Measurements from ENCODE around the gene WDR90.

WDR90 gene

GRCh38 chr16:659618-660017, 10.5 kb downstream of the WDR90 start:
- TF ChIP-seq, protein P1, sequence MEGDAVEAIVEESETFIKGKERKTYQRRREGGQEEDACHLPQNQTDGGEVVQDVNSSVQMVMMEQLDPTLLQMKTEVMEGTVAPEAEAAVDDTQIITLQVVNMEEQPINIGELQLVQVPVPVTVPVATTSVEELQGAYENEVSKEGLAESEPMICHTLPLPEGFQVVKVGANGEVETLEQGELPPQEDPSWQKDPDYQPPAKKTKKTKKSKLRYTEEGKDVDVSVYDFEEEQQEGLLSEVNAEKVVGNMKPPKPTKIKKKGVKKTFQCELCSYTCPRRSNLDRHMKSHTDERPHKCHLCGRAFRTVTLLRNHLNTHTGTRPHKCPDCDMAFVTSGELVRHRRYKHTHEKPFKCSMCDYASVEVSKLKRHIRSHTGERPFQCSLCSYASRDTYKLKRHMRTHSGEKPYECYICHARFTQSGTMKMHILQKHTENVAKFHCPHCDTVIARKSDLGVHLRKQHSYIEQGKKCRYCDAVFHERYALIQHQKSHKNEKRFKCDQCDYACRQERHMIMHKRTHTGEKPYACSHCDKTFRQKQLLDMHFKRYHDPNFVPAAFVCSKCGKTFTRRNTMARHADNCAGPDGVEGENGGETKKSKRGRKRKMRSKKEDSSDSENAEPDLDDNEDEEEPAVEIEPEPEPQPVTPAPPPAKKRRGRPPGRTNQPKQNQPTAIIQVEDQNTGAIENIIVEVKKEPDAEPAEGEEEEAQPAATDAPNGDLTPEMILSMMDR (IDR thresholded peaks at IDR 0.05; ENCODE audit: insufficient read depth, low read length, poor library complexity, severe bottlenecking): no peak
- Histone ChIP-seq H3K36me3 (ENCODE audit: control insufficient read depth, insufficient read depth, low read length) (peaks cover 4% of the 10 kb centered on the region; the same call in 1 of the 2 replicates), H3K27me3 (replicated peaks; ENCODE audit: control insufficient read depth, insufficient read depth, low read length) (no peaks in the 10 kb centered on the region), H3K4me3 (replicated peaks; ENCODE audit: low read depth, low read length) (no peak overlapping the region)
- DNase-seq (ENCODE audit: extremely low read depth, insufficient read length): no peak

DNA sequence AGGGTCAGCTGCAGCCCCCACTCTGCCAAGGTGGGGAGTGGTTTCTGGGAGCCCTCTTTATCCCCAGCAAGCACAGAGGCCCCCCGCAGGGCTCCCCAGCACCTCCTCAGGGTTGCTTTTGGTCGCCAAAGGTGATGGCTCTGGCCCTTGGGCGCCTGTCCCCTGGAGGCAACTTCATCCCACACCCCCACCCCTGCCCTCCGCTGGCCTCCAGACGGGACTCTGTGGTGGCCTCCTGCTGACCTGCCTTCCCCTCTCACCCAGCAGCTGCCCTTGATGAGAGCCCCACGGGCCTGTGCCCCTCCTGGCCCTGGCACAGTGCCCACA, 10.9 kb downstream of the WDR90 start:
- DNase-seq (ENCODE audit: extremely low read depth, insufficient read length): no peak
- Histone ChIP-seq H3K27me3 (replicated peaks; ENCODE audit: control insufficient read depth, insufficient read depth, low read length) (no peaks in the 10 kb centered on the region), H3K36me3 (ENCODE audit: control insufficient read depth, insufficient read depth, low read length) (peaks cover 4% of the 10 kb centered on the region; the same call in 1 of the 2 replicates), H3K4me3 (replicated peaks; ENCODE audit: low read depth, low read length) (no peak overlapping the region; the same call in 1 of the 2 replicates)
- TF ChIP-seq, protein P1 (IDR thresholded peaks at IDR 0.05; ENCODE audit: insufficient read depth, low read length, poor library complexity, severe bottlenecking): no peak

- TF ChIP-seq, protein P1 (IDR thresholded peaks at IDR 0.05; ENCODE audit: insufficient read depth, low read length, poor library complexity, severe bottlenecking): peak; percentile 54
- peak; percentile 79 for DNase-seq (ENCODE audit: extremely low read depth, insufficient read length)
- Histone ChIP-seq H3K27me3 (replicated peaks; ENCODE audit: control insufficient read depth, insufficient read depth, low read length) (no peaks in the 10 kb centered on the region), H3K36me3 (ENCODE audit: control insufficient read depth, insufficient read depth, low read length) (peaks cover 4% of the 10 kb centered on the region; the same call in 1 of the 2 replicates), H3K4me3 (replicated peaks; ENCODE audit: low read depth, low read length) (peak overlapping the region; percentile 10)
Observed at GRCh38 chr16:660459-661183, 11.5 kb downstream of the WDR90 start.

GRCh38 chr16:661184-661821, 12.1 kb downstream of the WDR90 start:
- peaks cover 4% of the 10 kb centered on the region; the same call in 1 of the 2 replicates for H3K36me3 ChIP-seq (ENCODE audit: control insufficient read depth, insufficient read depth, low read length)
- H3K4me3 ChIP-seq (replicated peaks; ENCODE audit: low read depth, low read length): no peak overlapping the region
- H3K27me3 ChIP-seq (replicated peaks; ENCODE audit: control insufficient read depth, insufficient read depth, low read length): no peaks in the 10 kb centered on the region
- no peak for DNase-seq (ENCODE audit: extremely low read depth, insufficient read length)
- TF ChIP-seq, protein P1 (IDR thresholded peaks at IDR 0.05; ENCODE audit: insufficient read depth, low read length, poor library complexity, severe bottlenecking): no peak

DNA sequence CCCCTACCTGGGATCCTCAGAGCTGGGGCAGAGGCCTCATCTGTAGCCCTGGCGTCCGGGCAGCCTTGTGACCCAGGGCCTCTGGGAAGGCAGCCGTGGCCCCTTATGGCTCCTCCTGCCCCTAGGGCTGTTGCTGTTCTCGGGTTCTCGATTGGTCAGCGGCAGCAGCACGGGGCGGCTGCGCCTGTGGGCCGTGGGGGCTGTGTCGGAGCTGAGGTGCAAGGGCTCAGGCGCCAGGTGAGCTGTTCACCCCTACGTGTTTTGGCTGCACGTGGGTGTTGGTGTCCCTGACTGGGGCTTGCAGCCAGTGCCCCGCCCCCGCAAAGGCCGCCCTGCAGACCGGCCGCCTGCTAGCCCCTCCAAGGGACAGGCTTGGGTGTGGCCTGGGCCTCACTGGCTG, 12.9 kb downstream of the WDR90 start:
- no peaks in the 10 kb centered on the region for H3K27me3 ChIP-seq (replicated peaks; ENCODE audit: control insufficient read depth, insufficient read depth, low read length)
- peaks cover 4% of the 10 kb centered on the region; the same call in 1 of the 2 replicates for H3K36me3 ChIP-seq (ENCODE audit: control insufficient read depth, insufficient read depth, low read length)
- no peak for DNase-seq (ENCODE audit: extremely low read depth, insufficient read length)
- H3K4me3 ChIP-seq (replicated peaks; ENCODE audit: low read depth, low read length): no peak overlapping the region
- TF ChIP-seq, protein P1 (IDR thresholded peaks at IDR 0.05; ENCODE audit: insufficient read depth, low read length, poor library complexity, severe bottlenecking): no peak
